Breast epithelium (tissue), 3 donors: ENCODE data around the gene LMO2.

Experiments used
- POLR2A ChIP-seq: fragments of 450-650 bp; IDR thresholded peaks from one replicate; pipeline ENCODE4 v1.6.1; 2016; ENCODE audit warnings: antibody characterized with exemption, mild to moderate bottlenecking, moderate library complexity
- TF ChIP-seq, protein P1 (sequence below), 3 donors: fragments of 450-650 bp; IDR thresholded peaks; one replicate each; pipeline ENCODE4 v1.5.1; 2016 to 2017; ENCODE audit warnings: antibody characterized with exemption in 3 of 3, mild to moderate bottlenecking in 3 of 3, moderate library complexity in 3 of 3

DNA sequence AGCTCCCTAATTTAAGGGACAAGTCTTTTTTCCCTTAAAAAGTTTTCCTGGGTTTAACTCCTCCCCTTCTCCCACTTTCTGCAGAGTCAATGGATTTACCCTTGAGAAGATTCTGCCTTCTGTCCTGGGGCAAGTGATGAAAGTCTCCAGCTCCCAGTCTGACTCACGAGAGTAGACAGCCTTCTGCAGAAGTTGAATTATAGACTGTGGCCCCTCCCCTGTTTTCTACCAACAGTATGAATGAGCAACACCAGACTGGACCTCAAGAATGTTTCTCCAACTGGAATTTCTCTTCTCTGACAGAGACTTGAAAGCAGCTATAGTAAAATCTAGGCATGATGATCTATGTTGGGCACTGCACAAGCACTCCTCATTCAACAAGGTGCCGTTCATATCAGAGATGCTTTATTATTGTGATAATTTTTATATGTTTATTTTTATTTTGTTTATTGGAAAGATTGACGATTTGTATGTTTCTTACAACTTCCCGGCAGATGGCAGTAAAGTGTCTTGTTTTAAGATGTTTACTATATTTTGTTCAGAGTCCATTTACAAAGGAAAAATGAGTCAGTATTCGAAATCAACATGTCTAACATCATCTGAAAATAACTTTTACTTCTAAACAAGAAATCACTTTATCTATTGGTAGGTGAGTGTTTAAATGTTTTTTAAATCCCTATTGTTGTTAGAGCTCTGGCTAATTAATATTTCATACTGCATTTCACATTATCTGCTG, 56.6 kb downstream of the LMO2 start:
- TF ChIP-seq, protein P1, sequence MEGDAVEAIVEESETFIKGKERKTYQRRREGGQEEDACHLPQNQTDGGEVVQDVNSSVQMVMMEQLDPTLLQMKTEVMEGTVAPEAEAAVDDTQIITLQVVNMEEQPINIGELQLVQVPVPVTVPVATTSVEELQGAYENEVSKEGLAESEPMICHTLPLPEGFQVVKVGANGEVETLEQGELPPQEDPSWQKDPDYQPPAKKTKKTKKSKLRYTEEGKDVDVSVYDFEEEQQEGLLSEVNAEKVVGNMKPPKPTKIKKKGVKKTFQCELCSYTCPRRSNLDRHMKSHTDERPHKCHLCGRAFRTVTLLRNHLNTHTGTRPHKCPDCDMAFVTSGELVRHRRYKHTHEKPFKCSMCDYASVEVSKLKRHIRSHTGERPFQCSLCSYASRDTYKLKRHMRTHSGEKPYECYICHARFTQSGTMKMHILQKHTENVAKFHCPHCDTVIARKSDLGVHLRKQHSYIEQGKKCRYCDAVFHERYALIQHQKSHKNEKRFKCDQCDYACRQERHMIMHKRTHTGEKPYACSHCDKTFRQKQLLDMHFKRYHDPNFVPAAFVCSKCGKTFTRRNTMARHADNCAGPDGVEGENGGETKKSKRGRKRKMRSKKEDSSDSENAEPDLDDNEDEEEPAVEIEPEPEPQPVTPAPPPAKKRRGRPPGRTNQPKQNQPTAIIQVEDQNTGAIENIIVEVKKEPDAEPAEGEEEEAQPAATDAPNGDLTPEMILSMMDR (IDR thresholded peaks at IDR 0.05): peak in 2 of 3 donors; percentile 16 to 21
- no peak for TF ChIP-seq POLR2A
